ENCODE results near the gene FAM156A.

DNA sequence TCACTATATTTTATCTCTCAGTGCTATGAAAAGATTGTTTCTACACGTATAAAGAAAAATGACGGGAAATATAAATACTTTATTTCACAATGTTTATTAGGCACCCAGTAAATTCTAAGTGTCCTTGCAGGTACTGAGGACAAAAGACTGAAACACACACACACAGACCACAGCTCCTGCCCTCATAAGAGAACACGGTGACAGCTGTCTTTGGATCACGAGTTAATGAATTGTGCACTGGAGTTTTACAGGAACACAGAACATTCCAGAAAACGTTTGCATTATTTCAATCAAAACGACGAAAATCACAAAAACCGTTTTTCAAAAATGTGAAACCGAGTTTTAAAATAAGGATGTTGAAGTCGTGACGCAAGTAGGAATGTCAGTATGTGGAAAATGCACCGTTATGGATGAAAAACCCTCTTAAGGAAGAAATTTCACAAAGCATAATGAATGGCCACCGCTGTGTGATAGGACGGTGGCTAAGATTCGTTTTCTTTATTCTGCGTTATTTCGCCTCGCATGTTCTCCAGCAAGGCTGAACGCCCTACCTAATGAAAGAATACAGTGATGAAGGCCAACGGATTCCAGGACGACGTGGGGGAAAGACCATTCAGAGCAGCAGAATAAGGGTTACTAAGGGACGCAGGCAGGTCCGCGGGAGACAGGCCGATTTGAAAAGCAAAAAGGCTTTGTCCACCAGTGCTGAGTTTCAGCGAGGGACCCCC lies 24.2 kb downstream of the FAM156A start:
- TF ChIP-seq, protein P1, sequence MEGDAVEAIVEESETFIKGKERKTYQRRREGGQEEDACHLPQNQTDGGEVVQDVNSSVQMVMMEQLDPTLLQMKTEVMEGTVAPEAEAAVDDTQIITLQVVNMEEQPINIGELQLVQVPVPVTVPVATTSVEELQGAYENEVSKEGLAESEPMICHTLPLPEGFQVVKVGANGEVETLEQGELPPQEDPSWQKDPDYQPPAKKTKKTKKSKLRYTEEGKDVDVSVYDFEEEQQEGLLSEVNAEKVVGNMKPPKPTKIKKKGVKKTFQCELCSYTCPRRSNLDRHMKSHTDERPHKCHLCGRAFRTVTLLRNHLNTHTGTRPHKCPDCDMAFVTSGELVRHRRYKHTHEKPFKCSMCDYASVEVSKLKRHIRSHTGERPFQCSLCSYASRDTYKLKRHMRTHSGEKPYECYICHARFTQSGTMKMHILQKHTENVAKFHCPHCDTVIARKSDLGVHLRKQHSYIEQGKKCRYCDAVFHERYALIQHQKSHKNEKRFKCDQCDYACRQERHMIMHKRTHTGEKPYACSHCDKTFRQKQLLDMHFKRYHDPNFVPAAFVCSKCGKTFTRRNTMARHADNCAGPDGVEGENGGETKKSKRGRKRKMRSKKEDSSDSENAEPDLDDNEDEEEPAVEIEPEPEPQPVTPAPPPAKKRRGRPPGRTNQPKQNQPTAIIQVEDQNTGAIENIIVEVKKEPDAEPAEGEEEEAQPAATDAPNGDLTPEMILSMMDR (IDR thresholded peaks at IDR 0.05 in 4 of 5, conservative IDR thresholded peaks at IDR 0.05 in 1 of 5), result no peak
- TF ChIP-seq POLR2A (IDR thresholded peaks at IDR 0.05), result no peak

Data from gastrocnemius medialis (tissue), 4 donors.